PFSK-1 (cell line): ENCODE results near the gene TMOD4.

Source experiments
- POLR2AphosphoS5 ChIP-seq: IDR thresholded peaks from 2 replicates; pipeline ENCODE4 v1.6.1; 2012; ENCODE audit warnings: low read depth, mild to moderate bottlenecking, control low read depth, low read length, moderate library complexity
- SIN3A ChIP-seq: IDR thresholded peaks from 2 replicates; pipeline ENCODE4 v1.6.1; 2012; ENCODE audit warnings: mild to moderate bottlenecking, low read length, moderate library complexity, borderline replicate concordance; ENCODE audit not compliant: insufficient read depth
- TAF1 ChIP-seq: IDR thresholded peaks from 2 replicates; pipeline ENCODE4 v1.6.1; 2012; ENCODE audit warnings: low read length, control low read depth, borderline replicate concordance; ENCODE audit not compliant: insufficient read depth
- TF ChIP-seq, protein P1 (sequence below), 2 experiments: IDR thresholded peaks; 2 replicates each; pipeline versions ENCODE4 v1.6.1 to v1.8.0; 2011 to 2012; ENCODE audit warnings: low read depth in 2 of 2, low read length in 2 of 2, control low read depth in 1 of 2, inconsistent platforms in 1 of 2, mild to moderate bottlenecking in 1 of 2, moderate library complexity in 1 of 2; ENCODE audit not compliant: insufficient read depth in 1 of 2

GRCh38 chr1:151159373-151159772, 16.4 kb downstream of the TMOD4 start:
- no peak for TF ChIP-seq TAF1
- no peak for TF ChIP-seq SIN3A
- TF ChIP-seq, protein P1, sequence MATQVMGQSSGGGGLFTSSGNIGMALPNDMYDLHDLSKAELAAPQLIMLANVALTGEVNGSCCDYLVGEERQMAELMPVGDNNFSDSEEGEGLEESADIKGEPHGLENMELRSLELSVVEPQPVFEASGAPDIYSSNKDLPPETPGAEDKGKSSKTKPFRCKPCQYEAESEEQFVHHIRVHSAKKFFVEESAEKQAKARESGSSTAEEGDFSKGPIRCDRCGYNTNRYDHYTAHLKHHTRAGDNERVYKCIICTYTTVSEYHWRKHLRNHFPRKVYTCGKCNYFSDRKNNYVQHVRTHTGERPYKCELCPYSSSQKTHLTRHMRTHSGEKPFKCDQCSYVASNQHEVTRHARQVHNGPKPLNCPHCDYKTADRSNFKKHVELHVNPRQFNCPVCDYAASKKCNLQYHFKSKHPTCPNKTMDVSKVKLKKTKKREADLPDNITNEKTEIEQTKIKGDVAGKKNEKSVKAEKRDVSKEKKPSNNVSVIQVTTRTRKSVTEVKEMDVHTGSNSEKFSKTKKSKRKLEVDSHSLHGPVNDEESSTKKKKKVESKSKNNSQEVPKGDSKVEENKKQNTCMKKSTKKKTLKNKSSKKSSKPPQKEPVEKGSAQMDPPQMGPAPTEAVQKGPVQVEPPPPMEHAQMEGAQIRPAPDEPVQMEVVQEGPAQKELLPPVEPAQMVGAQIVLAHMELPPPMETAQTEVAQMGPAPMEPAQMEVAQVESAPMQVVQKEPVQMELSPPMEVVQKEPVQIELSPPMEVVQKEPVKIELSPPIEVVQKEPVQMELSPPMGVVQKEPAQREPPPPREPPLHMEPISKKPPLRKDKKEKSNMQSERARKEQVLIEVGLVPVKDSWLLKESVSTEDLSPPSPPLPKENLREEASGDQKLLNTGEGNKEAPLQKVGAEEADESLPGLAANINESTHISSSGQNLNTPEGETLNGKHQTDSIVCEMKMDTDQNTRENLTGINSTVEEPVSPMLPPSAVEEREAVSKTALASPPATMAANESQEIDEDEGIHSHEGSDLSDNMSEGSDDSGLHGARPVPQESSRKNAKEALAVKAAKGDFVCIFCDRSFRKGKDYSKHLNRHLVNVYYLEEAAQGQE (IDR thresholded peaks at IDR 0.05; ENCODE audit: insufficient read depth in 1 of 2, low read depth in 2 of 2, low read length in 2 of 2), result no peak
- TF ChIP-seq POLR2AphosphoS5, result no peak
